Panc1 (cell line): Measurements from ENCODE around the gene PEX5L. TPM values are rescaled to one million over a fixed set of nuclear protein-coding genes. Genes with fewer than 3 reads are reported as not detected.

ENCODE experiments used
- ATAC-seq: fragments of 200-7000 bp; cut with Tn5 transposase; 2 replicates; pipeline ENCODE4 v1.9.1; 2020; ENCODE audit warnings: mild to moderate bottlenecking, moderate library complexity
- BruUV-seq: library from RNA; stranded (reverse); fragments of 400-500 nt; replicated peaks from 2 replicates; lab custom pipeline; 2021; lab: Mats Ljungman, UMichigan
- CTCF ChIA-PET: fragments of 300-600 bp; sonication (Branson Sonifier 250); formaldehyde crosslinking; loops from one replicate; lab custom pipeline; 2022; ENCODE audit warnings: antibody characterized with exemption; lab: Charles Lee
- POLR2A ChIA-PET: fragments of 300-600 bp; sonication (Branson Sonifier 250); formaldehyde crosslinking; loops from one replicate; lab custom pipeline; 2022; ENCODE audit warnings: antibody characterized with exemption; lab: Charles Lee
- DNase-seq: peaks from one replicate; pipeline ENCODE4 v3.0.0-alpha.2; 2010; ENCODE audit warnings: low read depth, low spot score
- H3K27ac ChIP-seq: 2 replicates; pipeline ENCODE4 v1.5.1; 2011; ENCODE audit warnings: mild to moderate bottlenecking, low read length, inconsistent platforms
- H3K27me3 ChIP-seq: fragments of 200-500 bp; sonication (Bioruptor generic); 2 replicates; pipeline ENCODE4 v1.6.0; 2014; ENCODE audit warnings: low read length, inconsistent platforms; ENCODE audit not compliant: control insufficient read depth, insufficient read depth
- H3K36me3 ChIP-seq: fragments of 200-500 bp; sonication (Bioruptor generic); 2 replicates; pipeline ENCODE4 v1.5.1; 2014; ENCODE audit warnings: inconsistent platforms, mild to moderate bottlenecking, low read length, moderate library complexity; ENCODE audit not compliant: control insufficient read depth, insufficient read depth
- H3K4me1 ChIP-seq: 2 replicates; pipeline ENCODE4 v1.5.1; 2011; ENCODE audit warnings: inconsistent platforms, mild to moderate bottlenecking, low read length, moderate library complexity; ENCODE audit not compliant: control insufficient read depth, insufficient read depth
- H3K4me3 ChIP-seq, 2 experiments: 2 replicates each; pipeline ENCODE4 v1.5.1; 2011 to 2012; ENCODE audit warnings: low read depth in 2 of 2, low read length in 2 of 2, mild to moderate bottlenecking in 2 of 2, inconsistent platforms in 1 of 2, moderate library complexity in 1 of 2
- H3K9me3 ChIP-seq: fragments of 200-500 bp; sonication (Bioruptor generic); 2 replicates; pipeline ENCODE4 v1.5.1; 2014; ENCODE audit warnings: low read depth, mild to moderate bottlenecking, inconsistent platforms, low read length, moderate library complexity; ENCODE audit not compliant: control insufficient read depth, insufficient read depth
- CTCF ChIP-seq: fragments of 450-650 bp; IDR thresholded peaks from 2 replicates; pipeline ENCODE4 v1.5.1; 2017; ENCODE audit warnings: mild to moderate bottlenecking
- POLR2AphosphoS5 ChIP-seq: IDR thresholded peaks from 2 replicates; pipeline ENCODE4 v1.6.1; 2012; ENCODE audit warnings: mild to moderate bottlenecking, low read depth, low read length, moderate library complexity
- SIN3A ChIP-seq: IDR thresholded peaks from 2 replicates; pipeline ENCODE4 v1.6.1; 2012; ENCODE audit warnings: low read depth, mild to moderate bottlenecking, low read length, moderate library complexity, borderline replicate concordance; ENCODE audit not compliant: insufficient read depth
- TCF7L2 ChIP-seq: IDR thresholded peaks from 2 replicates; pipeline ENCODE4 v1.6.1; 2011; ENCODE audit warnings: mild to moderate bottlenecking, low read depth, low read length, inconsistent platforms
- in situ Hi-C: cut with HindIII; loops from 2 replicates; pipeline ENCODE4 v1.10.0; 2016; ENCODE audit warnings: low sequenced_read_pairs, low pct_unique_long_range_greater_than_20kb
- intact Hi-C: fragments of 100-400 bp; cut with micrococcal nuclease; formaldehyde crosslinking; loops from one replicate; pipeline ENCODE4 v1.10.0; 2022; ENCODE audit not compliant: unreplicated experiment
- total RNA-seq: library from RNA; stranded (reverse); gene quantifications from one replicate; pipeline ENCODE4 v1.2.1, GENCODE V29; 2021; ENCODE audit not compliant: unreplicated experiment
- TF ChIP-seq, protein P1 (sequence below), 2 experiments: IDR thresholded peaks; 2 replicates each; pipeline ENCODE4 v1.6.1; 2011 to 2012; ENCODE audit warnings: low read depth in 2 of 2, control low read depth in 1 of 2, low read length in 1 of 2, mild to moderate bottlenecking in 1 of 2, moderate library complexity in 1 of 2; ENCODE audit not compliant: insufficient read depth in 1 of 2

The PEX5L gene
- total RNA-seq, 1 experiment from 2014 or later, result 0.23 TPM

- no peaks in the 10 kb centered on the region for H3K36me3 ChIP-seq
- no peak overlapping the region for H3K27ac ChIP-seq
- CTCF ChIA-PET, result interaction anchor here (0.7 kb wide), 2 partner anchors 37 to 873 kb away, joined by 3 to 6 read pairs; no protein-coding TSS in a partner anchor
- TF ChIP-seq, protein P1, sequence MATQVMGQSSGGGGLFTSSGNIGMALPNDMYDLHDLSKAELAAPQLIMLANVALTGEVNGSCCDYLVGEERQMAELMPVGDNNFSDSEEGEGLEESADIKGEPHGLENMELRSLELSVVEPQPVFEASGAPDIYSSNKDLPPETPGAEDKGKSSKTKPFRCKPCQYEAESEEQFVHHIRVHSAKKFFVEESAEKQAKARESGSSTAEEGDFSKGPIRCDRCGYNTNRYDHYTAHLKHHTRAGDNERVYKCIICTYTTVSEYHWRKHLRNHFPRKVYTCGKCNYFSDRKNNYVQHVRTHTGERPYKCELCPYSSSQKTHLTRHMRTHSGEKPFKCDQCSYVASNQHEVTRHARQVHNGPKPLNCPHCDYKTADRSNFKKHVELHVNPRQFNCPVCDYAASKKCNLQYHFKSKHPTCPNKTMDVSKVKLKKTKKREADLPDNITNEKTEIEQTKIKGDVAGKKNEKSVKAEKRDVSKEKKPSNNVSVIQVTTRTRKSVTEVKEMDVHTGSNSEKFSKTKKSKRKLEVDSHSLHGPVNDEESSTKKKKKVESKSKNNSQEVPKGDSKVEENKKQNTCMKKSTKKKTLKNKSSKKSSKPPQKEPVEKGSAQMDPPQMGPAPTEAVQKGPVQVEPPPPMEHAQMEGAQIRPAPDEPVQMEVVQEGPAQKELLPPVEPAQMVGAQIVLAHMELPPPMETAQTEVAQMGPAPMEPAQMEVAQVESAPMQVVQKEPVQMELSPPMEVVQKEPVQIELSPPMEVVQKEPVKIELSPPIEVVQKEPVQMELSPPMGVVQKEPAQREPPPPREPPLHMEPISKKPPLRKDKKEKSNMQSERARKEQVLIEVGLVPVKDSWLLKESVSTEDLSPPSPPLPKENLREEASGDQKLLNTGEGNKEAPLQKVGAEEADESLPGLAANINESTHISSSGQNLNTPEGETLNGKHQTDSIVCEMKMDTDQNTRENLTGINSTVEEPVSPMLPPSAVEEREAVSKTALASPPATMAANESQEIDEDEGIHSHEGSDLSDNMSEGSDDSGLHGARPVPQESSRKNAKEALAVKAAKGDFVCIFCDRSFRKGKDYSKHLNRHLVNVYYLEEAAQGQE (IDR thresholded peaks at IDR 0.05; ENCODE audit: insufficient read depth in 1 of 2, low read depth in 2 of 2, low read length in 1 of 2), result no peak
- TF ChIP-seq CTCF (no peak), POLR2AphosphoS5 (no peak), TCF7L2 (no peak), SIN3A (no peak)
- no TSS peak for BruUV-seq
- in situ Hi-C loops, result no loop called here
- H3K27me3 ChIP-seq, result no peaks in the 10 kb centered on the region
- no peaks in the 10 kb centered on the region for H3K4me1 ChIP-seq
- H3K4me3 ChIP-seq, result no peak overlapping the region
- no peaks in the 10 kb centered on the region for H3K9me3 ChIP-seq
- intact Hi-C loops, result no loop called here
- POLR2A ChIA-PET, result no interaction called here
- DNase-seq (no peak), ATAC-seq (no peak)
Measured at GRCh38 chr3:179766416-179767133, 270.2 kb downstream of the PEX5L start.

GRCh38 chr3:179765396-179765795, 271.3 kb downstream of the PEX5L start:
- POLR2A ChIA-PET, result no interaction called here
- Histone ChIP-seq H3K36me3 (no peaks in the 10 kb centered on the region), H3K4me3 (no peak overlapping the region), H3K9me3 (no peaks in the 10 kb centered on the region), H3K4me1 (no peaks in the 10 kb centered on the region), H3K27me3 (no peaks in the 10 kb centered on the region), H3K27ac (no peak overlapping the region)
- no peak for DNase-seq
- CTCF ChIA-PET, result no interaction called here
- in situ Hi-C loops, result no loop called here
- no peak for ATAC-seq
- BruUV-seq, result no TSS peak
- TF ChIP-seq CTCF (no peak), TCF7L2 (no peak), POLR2AphosphoS5 (no peak), SIN3A (no peak)
- TF ChIP-seq, protein P1 (IDR thresholded peaks at IDR 0.05; ENCODE audit: insufficient read depth in 1 of 2, low read depth in 2 of 2, low read length in 1 of 2), result no peak
- intact Hi-C loops, result no loop called here
